Adrenal gland (tissue), 12 donors: ENCODE results near the gene RGS3. TPM values are rescaled to one million over a fixed set of nuclear protein-coding genes. Genes with fewer than 3 reads are reported as not detected.

Source experiments
- DNase-seq, 7 donors: peaks; one replicate each; pipeline ENCODE4 v3.0.0-alpha.2; 2019 to 2020
- H3K27ac ChIP-seq, 5 donors: fragments of 200-600 bp; sonication (generic) in 4 of 5; 1 replicate in 3 of 5; 2 replicates in 2 of 5; pipeline versions ENCODE4 v1.5.1 to v1.8.0; 2016 to 2020; ENCODE audit warnings: mild to moderate bottlenecking in 1 of 5
- H3K27me3 ChIP-seq: fragments of 200-600 bp; 2 replicates; pipeline ENCODE4 v1.8.0; 2021
- H3K36me3 ChIP-seq, 2 donors: fragments of 200-600 bp; replicated peaks in 1 of 2; 1 replicate in 1 of 2; 2 replicates in 1 of 2; pipeline versions ENCODE4 v1.5.1 to v1.8.0; 2018 to 2022
- H3K4me1 ChIP-seq, 2 donors: fragments of 200-600 bp; replicated peaks in 1 of 2; 1 replicate in 1 of 2; 2 replicates in 1 of 2; pipeline versions ENCODE4 v1.5.1 to v1.8.0; 2018 to 2021
- H3K4me3 ChIP-seq, 4 donors: fragments of 200-600 bp; sonication (generic) in 3 of 4; one replicate each; pipeline ENCODE4 v1.5.1; 2016 to 2018
- H3K9me3 ChIP-seq, 3 donors: fragments of 200-600 bp; sonication (generic) in 1 of 3; replicated peaks in 1 of 3; 1 replicate in 2 of 3; 2 replicates in 1 of 3; pipeline versions ENCODE4 v1.5.1 to v1.8.0; 2016 to 2021
- POLR2A ChIP-seq, 2 donors: fragments of 450-650 bp; IDR thresholded peaks; one replicate each; pipeline ENCODE4 v1.6.1; 2017; ENCODE audit warnings: antibody characterized with exemption in 2 of 2, mild to moderate bottlenecking in 2 of 2, moderate library complexity in 1 of 2
- WGBS, 4 donors: extraction: QIAGEN DNeasy Blood & Tissue Kit in 2 of 4; methylation state at CpG; one replicate each; pipeline versions ENCODE4 v1.1.5 to v1.1.7; 2013 to 2017; 5-methylcytosine and 5-hydroxymethylcytosine counted together
- intact Hi-C, 2 donors: fragments of 100-400 bp; cut with DNase I; formaldehyde crosslinking; loops; one replicate each; pipeline versions ENCODE4 v1.14.1 to v1.15.0; 2022 to 2023
- polyA plus RNA-seq, 3 donors: library from polyadenylated mRNA; stranded (reverse); fragments of 200-250 nt in 2 of 3; fragments of 350-450 nt in 1 of 3; fragmentation: Illumina TruSeq in 1 of 3; extraction: RNeasy Lipid Tissue Mini Kit (QIAGEN cat#74804) in 1 of 3; gene quantifications; one replicate each; pipeline ENCODE4 v1.2.3, GENCODE V29; 2013 to 2014
- total RNA-seq, 9 donors: library from RNA; depleted of rRNA in 4 of 9; stranded (reverse); fragments of >200 nt in 4 of 9; fragments of 120-200 nt in 1 of 9; fragmentation: NEBNext Ultra II Directional in 1 of 9; extraction: Animal tissue kit (Norgen Biotek cat#: 25700) in 1 of 9; gene quantifications; one replicate each; pipeline versions ENCODE4 v1.1.0 to v1.2.4, GENCODE V29; 2013 to 2023
- TF ChIP-seq, protein P1 (sequence below), 6 experiments: fragments of 450-650 bp in 4 of 6; fragments of 200-600 bp in 2 of 6; sonication (generic) in 1 of 6; IDR thresholded peaks; 1 replicate in 5 of 6; 2 replicates in 1 of 6; pipeline versions ENCODE4 v1.5.1 to v1.8.0; 2016 to 2021; ENCODE audit warnings: antibody characterized with exemption in 6 of 6, mild to moderate bottlenecking in 2 of 6, moderate library complexity in 1 of 6
- donor health status: healthy with polysubstance abuse.
- donor health status: Bipolar disorder and iron deficiency.
- donor health status: DM: yes; HTN: yes; CAD: no.
- donor health status: DM: no; HTN: no; CAD: no.
- donor health status: DM: no; HTN: no; CAD: no.
- donor health status: DM: yes; HTN: yes; CAD: no.

The RGS3 gene
- total and polyA plus RNA-seq, 12 donors: 34.5 to 126 (median 65.6) TPM

- Histone ChIP-seq H3K9me3 (no peaks in the 10 kb centered on the region), H3K4me3 (peak overlapping the region in 1 of 4 donors; percentile 25), H3K36me3 (peaks cover 0 to 2% of the 10 kb centered on the region in 2 donors), H3K27me3 (no peaks in the 10 kb centered on the region), H3K27ac (peak overlapping the region in 2 of 5 donors; percentile 8 to 74), H3K4me1 (peaks cover 16 to 23% of the 10 kb centered on the region in 2 donors)
- intact Hi-C loops: no loop called here
- TF ChIP-seq POLR2A (IDR thresholded peaks at IDR 0.05): no peak
- TF ChIP-seq, protein P1, sequence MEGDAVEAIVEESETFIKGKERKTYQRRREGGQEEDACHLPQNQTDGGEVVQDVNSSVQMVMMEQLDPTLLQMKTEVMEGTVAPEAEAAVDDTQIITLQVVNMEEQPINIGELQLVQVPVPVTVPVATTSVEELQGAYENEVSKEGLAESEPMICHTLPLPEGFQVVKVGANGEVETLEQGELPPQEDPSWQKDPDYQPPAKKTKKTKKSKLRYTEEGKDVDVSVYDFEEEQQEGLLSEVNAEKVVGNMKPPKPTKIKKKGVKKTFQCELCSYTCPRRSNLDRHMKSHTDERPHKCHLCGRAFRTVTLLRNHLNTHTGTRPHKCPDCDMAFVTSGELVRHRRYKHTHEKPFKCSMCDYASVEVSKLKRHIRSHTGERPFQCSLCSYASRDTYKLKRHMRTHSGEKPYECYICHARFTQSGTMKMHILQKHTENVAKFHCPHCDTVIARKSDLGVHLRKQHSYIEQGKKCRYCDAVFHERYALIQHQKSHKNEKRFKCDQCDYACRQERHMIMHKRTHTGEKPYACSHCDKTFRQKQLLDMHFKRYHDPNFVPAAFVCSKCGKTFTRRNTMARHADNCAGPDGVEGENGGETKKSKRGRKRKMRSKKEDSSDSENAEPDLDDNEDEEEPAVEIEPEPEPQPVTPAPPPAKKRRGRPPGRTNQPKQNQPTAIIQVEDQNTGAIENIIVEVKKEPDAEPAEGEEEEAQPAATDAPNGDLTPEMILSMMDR (IDR thresholded peaks at IDR 0.05): no peak
- DNase-seq: no peak
- WGBS, 4 donors: 72 to 84% (median 76%) methylated on average over 4 of the region's 4 CpGs
Observed at GRCh38 chr9:113502427-113503034, 39.0 kb downstream of the RGS3 start.

DNA sequence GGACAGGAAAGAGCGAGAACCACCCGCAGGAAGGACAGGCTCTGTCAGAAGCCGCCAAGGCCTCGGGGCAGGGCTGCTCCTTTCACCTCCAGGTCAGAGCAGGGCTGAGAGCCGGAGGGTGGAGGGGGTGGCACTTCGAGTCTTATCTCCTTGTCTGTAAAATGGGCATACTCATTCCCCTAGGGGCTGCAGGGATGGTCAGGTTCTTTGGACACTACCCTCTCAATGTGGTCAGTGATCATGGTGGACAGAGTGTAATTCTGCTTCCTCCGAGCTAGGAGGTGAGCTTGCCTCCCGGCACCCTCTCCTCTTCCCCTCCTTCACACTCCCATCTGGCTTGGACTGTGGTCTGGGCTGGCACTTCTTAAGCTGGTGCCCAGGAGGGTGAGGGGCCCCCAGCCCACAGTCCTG is 39.6 kb downstream of the RGS3 start:
- H3K9me3 ChIP-seq: no peaks in the 10 kb centered on the region
- peak overlapping the region in 1 of 4 donors; percentile 29 for H3K4me3 ChIP-seq
- peaks cover 0 to 2% of the 10 kb centered on the region in 2 donors for H3K36me3 ChIP-seq

DNA sequence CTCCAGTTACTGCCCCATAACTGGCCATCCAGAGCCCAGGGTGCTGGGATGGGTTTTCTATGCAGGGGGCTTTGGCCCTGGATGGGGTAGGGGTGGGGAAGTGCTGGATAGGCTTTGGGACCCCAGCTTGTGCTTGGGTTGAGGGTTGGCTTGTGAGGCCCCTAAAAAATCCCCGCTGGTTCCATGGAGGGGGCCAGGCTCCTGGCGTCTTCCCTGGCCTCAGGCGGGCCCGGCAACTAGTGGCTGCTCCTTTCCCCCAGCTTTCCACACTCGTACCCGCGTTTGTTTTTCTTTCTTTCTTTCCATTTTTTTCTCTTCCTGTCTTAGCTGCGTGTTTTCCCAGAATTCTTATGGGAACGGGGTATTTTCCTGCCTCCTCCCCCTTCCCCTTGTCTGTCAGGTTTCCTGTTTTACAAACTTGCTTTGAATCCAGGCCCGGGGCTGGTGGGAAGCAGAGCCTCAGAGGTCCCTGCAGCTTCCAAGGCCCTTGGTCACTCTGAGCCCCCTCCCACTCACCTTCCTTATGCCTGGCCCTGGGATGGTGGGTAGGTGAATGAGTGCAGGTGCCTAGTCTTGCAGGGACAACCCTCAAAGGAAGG is 40.2 kb downstream of the RGS3 start:
- intact Hi-C loops: no loop called here
- H3K4me1 ChIP-seq: peaks cover 16 to 30% of the 10 kb centered on the region in 2 donors
- WGBS, 4 donors: 49 to 69% (median 67%) methylated on average over 10 of the region's 10 CpGs

More for the DNA sequence above, 39.6 kb downstream of the RGS3 start:
- DNase-seq: no peak
- Histone ChIP-seq H3K27me3 (no peaks in the 10 kb centered on the region), H3K27ac (peak overlapping the region in 2 of 5 donors; percentile 7 to 74), H3K4me1 (peaks cover 16 to 24% of the 10 kb centered on the region in 2 donors)
- WGBS, 4 donors: 73 to 86% (median 84%) methylated on average over 8 of the region's 8 CpGs
- TF ChIP-seq, protein P1 (IDR thresholded peaks at IDR 0.05): no peak
- no peak for TF ChIP-seq POLR2A (IDR thresholded peaks at IDR 0.05)
- intact Hi-C loops: no loop called here

More for the DNA sequence above, 40.2 kb downstream of the RGS3 start:
- H3K27me3 ChIP-seq: no peaks in the 10 kb centered on the region
- H3K9me3 ChIP-seq: no peaks in the 10 kb centered on the region
- DNase-seq: no peak
- peak overlapping the region in 1 of 4 donors; percentile 29 for H3K4me3 ChIP-seq
- peaks cover 0 to 2% of the 10 kb centered on the region in 2 donors for H3K36me3 ChIP-seq
- peak in 1 of 2 donors; percentile 16 for TF ChIP-seq POLR2A (IDR thresholded peaks at IDR 0.05)
- TF ChIP-seq, protein P1 (IDR thresholded peaks at IDR 0.05): no peak
- peak overlapping the region in 2 of 5 donors; percentile 7 to 78 for H3K27ac ChIP-seq
